Left colon (tissue), 2 donors: ENCODE data around the gene RPL22. TPM values are rescaled to one million over a fixed set of nuclear protein-coding genes. Genes with fewer than 3 reads are reported as not detected.

ENCODE experiments used
- ATAC-seq: fragments of 200-7000 bp; cut with Tn5 transposase; one replicate; pipeline ENCODE4 v1.9.1; 2020; ENCODE audit warnings: mild to moderate bottlenecking, moderate library complexity
- DNase-seq, 2 donors: peaks; one replicate each; pipeline ENCODE4 v3.0.0-alpha.2; 2020
- intact Hi-C, 2 donors: fragments of 100-400 bp; cut with DNase I in 1 of 2; cut with micrococcal nuclease in 1 of 2; formaldehyde crosslinking; loops; one replicate each; pipeline versions ENCODE4 v1.11.2 to v1.14.0; 2022; cut with DNase I, micrococcal nuclease
- total RNA-seq, 2 donors: library from RNA; stranded (reverse); fragmentation: NEBNext Ultra II Directional; extraction: Animal tissue kit (Norgen Biotek cat#: 25700); gene quantifications; one replicate each; pipeline ENCODE4 v1.2.1, GENCODE V29; 2021
- donor health status: DM: no; HTN: no; CAD: no.
- donor health status: DM: yes; HTN: yes; CAD: no.

Gene RPL22
- total RNA-seq, 2 donors from 2014 or later, result 297 to 352 TPM

DNA sequence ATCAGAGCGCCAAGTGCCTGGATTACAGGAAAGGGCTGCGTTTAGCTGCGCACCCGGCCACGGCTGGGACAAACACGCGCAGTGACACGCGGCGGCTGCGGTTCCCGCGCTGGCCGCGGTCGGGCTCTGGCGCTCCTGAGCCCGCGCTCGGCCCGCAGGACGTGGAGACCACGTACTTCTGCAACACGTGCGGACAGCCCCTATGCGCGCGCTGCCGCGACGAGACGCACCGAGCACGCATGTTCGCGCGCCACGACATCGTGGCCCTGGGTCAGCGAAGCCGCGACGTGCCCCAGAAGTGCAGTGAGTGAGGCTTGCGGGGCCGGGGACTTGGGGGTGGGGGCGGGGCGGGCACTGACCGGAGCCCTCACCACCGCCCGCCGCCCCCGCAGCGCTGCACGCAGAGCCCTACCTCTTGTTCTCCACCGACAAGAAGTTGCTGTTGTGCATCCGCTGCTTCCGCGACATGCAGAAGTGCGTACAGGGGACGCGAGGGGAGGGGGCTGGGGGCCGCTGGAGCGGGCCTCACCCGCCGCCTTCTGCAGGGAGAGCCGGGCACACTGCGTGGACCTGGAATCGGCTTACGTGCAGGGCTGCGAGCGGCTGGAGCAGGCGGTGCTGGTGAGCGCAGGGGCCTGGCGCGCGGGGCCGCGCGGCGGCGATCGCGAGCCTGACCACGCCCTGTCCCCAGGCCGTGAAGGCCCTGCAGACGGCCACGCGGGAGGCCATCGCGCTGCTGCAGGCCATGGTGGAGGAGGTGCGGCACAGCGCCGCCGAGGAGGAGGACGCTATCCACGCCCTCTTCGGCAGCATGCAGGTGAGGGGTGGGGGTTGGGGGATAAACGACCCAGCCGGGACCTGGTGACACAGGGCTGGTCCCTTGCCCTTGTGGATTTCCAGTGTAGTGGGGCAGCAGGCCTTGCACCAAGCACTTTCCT, 9.6 kb upstream of the RPL22 start:
- ATAC-seq, result peak; percentile 60
- intact Hi-C loops, result no loop called here
- DNase-seq, result peak; percentile 41 to 53

DNA sequence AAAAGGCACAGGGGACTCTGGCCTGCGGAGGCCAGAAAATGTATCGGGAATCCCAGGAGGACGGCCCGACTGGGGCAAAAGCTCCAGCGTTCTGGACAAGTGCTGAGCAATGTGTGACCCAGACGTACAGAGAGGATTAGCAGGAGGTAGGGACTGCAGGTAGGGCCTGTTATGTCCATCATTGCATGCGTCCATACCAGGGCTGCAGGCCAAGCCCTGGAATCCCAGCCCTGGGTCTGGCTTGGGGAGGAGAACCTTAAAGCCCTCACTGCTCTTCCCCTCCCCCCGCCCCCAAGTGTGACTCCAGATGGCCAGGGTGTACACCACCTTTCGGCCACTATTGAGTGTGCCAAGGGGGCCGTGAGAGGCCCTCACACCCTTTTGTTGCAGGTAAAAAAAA, 8.5 kb upstream of the RPL22 start:
- intact Hi-C loops, result no loop called here
- DNase-seq (no peak), ATAC-seq (no peak)

DNA sequence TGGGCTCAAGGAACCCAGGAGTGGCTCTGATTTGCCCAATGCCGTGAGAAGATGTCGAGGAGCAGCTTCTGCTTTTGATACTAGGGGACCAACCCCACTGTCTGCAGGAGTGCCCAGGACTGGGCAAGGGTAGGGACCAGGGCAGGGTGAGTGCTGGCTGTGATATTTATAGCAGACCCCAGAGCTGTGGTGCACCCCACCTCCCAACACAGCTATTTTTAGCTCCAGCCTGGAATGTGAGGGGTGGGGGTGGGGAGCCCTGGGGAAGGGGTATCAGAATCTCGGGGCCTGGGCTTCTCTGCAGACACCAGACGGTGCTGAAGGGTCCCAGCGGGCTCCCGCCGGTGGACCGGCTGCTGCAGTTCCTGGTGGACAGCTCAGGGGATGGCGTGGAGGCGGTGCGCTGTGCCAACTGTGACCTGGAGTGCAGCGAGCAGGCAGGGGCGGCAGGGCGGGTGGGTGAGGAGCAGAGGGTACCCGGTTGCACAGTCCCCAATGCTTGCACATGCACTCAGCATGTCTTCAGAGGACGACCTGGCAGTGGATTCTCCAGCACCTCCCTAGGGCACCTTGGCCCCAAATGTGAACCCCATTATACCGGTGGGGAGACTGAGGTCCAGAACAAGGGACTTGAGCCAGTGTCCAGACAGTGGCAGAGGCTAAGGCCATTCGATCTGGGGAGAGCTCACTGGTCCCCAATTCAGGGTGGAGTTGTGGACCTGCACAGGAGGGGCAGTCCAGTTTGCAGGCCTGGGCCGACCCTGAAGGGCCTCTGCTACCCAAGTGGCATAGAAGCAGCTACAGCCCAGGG, 7.9 kb upstream of the RPL22 start:
- DNase-seq (no peak), ATAC-seq (no peak)
- intact Hi-C loops, result no loop called here

DNA sequence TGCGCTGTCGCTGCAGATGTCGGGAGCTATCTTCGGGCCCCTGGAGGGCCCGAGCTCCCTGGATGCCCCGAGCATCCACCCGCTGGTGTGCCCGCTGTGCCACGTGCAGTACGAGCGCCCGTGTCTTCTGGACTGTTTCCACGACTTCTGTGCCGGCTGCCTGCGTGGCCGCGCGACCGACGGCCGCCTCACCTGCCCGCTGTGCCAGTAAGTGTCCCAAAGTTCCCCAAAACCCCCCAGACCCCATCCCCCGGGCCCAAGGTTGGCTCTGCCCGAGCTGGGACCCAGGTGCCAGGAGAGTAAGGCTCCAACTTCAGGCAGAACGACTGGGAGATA, 7.1 kb upstream of the RPL22 start:
- no peak for DNase-seq
- intact Hi-C loops, result no loop called here

DNA sequence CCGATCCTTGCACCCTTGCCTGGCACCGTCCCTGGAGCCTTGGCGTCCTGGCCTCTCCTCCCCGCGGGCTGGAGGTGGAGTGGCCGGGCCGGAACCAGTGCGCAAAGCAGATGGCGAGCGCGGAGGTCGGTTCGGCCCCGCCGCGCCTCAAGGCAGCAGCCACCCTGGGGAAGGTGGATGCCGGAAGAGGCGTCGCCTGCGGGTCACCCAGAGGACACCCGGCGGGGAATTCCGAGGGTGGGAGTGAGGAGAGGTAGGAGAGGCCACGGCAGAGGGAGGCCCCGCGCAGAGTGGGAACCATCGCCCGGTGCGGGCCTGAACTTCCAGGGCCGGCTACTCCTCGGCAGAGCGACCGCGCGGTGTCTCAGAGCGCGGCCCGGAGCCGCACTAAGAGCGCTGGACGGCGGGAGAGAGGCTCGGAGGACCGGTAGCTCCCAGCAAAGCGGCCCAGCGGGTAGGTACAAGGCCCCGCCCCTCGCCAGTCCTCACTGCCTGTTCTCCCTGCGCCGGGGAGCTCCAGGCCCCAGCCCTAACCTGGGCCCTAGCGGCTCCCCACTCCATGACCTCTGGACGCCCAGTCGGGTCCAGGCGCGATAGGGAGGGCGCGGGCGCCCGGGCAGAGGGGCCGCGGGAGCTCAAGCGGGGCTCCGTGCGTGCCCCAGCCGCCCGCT, 6.6 kb upstream of the RPL22 start, which contains the start of gene RNF207:
TSS of gene RNF207 (plus strand) at position 271 of the 671 bp plus-strand sequence. CDS start 417 bp downstream, outside the sequence.
- peak; percentile 81 for ATAC-seq
- intact Hi-C loops, result no loop called here
- DNase-seq, result peak; percentile 81

More for the DNA sequence above, 7.1 kb upstream of the RPL22 start:
- no peak for ATAC-seq

DNA sequence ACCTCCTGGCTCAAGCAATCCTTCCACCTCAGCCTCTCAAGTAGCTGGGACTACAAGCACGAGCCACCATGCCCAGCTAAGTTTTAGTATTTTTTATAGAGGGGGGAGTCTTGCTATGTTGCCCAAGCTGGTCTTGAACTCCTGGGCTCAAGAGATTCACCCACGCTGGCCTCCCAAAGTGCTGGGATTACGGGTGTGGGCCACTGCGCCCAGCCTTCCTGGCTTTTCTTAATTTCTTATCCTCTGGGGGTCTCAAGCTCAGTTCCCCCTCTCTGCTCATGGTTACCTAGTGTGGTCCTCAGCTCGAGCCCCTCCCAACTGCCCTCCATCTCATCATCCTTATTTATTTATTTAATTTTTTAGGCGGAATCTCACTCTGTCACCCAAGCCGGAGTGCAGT, 2.9 kb upstream of the RPL22 start:
- ATAC-seq (no peak), DNase-seq (no peak)
- intact Hi-C loops, result no loop called here

DNA sequence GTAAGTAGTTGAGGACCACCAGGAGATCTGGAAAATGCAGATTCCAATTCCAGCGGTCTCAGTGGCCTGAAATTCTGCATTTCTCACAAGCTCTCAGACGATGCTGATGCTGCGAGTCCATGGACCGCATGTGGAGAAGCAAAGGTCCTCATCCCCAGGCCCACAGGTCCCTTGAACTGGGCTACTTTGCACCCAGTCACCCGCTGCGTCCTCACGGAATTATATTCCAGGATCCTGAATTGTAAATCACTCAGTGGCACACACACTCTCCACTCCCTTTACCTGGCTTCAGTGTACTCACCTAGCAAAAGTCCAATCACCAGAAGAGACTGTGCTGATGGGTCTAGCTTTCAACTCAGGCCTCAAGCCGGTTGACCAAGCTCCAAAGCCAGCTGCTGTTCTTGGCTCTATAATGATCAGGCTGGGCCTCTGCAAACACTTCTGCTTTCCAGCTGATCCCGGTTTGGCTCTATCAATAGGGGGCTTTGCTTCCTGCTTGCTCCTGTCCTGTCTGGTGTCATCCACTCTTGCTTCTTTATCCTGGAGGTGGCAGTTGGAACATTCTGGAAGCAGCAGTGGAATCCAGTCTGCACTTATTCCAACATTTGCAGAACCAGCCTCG, 904 bp upstream of the RPL22 start:
- intact Hi-C loops, result no loop called here
- ATAC-seq (no peak), DNase-seq (no peak)

DNA sequence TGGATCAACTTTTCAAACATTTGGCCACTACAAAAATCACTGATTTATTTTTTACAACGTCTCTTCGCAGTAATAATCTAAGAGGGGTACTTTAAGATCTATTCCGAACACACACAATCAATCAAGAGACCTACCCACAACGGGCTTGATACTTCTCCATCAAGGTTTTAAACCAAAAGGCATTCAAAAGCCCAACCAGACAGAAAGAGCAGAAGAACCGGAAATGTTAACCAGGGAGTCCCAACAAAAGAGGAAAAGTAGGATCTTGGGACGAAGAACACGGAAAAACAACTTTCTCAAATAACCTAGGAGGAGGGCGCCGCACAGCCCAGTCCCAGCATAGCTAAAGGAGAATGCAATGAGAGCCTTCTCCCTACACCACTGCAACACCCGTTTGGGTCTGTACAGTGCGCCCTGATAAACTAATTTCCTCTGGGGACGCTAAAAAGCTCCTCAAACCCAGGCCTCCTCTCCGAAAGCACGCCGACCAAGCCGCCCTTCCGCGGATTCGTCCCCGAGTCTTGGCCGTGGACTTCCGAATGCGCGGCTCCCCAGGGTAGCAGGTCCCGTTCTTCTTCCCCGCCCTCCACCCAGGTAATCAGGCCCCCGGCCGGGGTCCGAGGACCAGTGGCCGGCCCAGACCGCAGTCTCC, 623 bp downstream of the RPL22 start:
- DNase-seq (no peak), ATAC-seq (peak; percentile 40)
- intact Hi-C loops, result no loop called here

DNA sequence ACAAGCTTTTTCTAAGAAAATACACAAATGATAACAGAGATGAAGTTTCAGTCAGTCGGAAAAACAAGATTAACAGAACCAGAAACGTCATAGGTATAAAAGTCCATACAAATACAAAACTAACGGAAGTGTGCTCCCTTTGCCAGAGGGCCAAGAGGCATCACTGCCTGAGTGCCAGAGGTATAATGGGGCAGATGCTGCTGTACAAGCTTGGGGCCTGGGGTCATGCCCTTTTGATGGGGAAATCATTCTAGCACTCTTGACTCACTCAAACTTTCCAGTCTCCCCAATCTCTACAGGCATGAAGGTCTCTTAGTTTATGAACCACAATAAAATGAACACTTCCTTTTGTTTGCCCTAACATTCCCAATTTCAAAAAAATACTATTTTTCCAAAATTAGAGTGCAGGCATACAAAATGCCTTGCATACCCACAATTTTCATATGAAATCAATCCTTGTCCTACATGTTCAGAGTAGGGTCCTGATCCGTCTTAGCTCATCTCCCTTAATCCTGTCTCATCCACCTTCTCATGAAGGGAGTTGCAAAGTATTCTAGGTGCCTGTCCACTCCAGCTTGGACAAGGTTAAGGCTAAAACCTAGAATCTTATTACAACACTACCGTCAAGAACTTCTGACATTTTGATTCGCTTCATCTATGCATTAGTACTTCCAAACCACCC, 1.5 kb downstream of the RPL22 start:
- intact Hi-C loops, result no loop called here
- DNase-seq (no peak), ATAC-seq (no peak)

DNA sequence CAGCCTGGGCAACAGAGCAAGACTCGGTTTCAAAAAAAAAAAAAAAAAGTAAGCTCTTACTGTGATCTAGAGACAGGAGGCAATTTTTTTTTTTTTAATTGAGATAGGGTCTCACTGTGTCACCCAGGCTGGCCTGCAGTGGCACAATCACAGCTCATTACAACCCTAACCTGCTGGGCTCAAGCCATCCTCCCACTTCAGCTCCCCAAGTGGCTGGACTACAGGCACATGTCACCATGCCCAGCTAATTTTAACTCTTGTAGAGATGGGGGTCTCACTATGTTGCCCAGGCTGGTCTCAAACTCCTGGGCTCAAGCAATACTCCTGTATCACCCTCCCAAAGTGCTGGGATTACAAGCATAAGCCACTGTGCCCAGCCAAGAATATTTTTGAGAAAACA, 7.4 kb downstream of the RPL22 start:
- DNase-seq, result no peak
- intact Hi-C loops, result no loop called here
- no peak for ATAC-seq

DNA sequence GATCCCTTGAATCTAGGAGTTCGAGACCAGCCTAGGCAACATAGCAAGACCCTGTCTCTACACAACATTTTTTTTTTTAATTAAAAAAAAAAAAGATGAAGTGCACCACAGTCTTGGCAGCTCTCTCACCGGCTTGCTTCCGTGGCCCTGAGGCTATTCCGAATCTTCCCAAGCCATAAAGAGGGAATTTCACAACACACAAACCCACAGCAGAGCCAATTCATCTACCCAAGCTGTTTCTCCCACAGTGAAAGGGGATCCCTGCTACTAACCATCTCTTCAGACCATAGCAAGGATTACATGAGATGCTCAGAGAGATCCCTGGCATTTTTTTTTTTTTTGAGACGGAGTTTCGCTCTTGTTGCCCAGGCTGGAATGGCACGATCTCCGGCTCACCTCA, 10.9 kb downstream of the RPL22 start:
- ATAC-seq, result no peak
- intact Hi-C loops, result no loop called here

DNA sequence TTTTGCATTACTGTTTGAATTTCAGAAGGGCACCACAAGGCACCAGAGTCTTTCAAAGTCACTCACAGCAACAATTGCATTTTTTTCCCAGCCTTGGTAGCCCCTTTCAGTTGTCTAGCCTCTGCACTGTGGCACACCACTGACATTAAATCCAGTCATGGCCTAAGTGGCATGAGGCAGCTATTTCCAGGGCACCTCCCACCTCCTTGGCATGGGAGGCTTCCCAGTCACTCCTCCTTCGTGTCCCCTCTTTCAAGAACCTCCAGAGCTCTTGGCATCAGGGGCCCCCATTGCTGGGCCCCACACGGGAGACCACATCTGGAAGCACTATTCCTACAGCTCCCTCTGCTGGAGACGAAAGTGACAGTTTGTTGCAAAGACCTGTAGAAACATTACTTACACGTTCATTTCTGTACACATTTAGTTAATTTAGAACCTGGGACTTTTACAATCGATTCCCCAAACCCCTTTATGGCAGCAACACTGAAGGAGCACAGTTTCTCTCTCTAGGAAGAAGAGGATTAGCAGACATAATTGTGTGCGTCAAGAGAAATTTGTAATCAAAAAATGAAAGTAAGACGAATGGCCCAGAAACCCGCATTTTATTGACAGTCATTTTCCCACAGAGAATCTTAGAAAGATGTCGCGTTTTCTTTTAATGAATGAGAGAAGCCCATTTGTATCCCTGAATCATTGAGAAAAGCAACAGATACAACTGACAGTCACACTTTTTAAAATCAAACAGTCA, 13.6 kb downstream of the RPL22 start:
- intact Hi-C loops, result no loop called here
- ATAC-seq (peak; percentile 18), DNase-seq (no peak)

More for the DNA sequence above, 10.9 kb downstream of the RPL22 start:
- no peak for DNase-seq

DNA sequence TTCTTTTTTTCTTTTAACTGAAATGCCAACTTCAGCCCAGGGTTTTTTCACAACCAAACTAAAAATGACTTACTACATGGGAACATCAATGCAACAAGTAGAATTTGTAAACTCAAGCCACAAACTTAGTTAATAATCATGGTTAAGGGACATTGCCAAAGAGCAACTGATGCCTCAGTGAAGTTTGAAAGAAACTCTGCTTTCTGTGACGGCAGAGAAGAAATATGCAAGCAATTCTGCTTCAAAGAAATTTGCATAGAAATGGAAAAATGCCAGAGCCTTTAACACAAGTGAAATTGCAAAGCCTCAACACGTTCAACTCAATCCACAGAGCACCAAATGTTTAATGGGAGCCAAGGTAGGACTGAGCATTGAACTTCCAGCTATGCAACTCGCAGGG, 14.2 kb downstream of the RPL22 start:
- no peak for DNase-seq
- intact Hi-C loops, result no loop called here
- no peak for ATAC-seq

DNA sequence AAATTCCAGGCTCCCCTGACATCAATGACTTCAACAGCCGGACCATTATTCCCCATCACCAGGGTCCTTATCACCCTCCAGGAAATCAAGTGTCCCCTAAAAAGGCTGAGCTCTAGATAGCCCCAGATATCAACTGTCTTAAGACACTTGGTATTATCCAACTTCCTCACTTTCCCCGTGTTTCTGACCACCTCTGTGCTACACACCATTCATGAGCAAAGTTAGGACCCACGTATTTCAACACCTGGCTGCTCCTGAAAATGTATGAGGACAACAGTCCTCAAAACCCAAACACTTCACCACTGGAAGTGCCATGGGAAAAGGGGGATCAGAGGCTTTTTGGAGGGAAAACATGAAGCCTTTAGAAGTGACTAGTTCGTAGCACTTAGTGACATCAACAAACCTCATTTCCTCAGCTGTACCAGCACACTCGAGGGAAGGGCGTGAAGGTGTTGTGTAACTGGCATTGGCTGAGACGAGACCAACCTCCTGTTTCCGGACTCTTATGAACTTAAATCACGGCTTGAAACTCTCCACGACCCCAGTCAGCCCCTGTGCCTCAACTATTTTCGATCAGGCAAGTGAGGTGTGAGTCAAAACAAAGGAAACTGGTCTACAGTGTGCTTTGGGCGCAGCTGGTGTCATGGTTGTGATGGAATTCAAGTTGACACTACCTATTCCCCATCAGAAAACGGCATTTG, 15.2 kb downstream of the RPL22 start:
- intact Hi-C loops, result no loop called here
- ATAC-seq, result no peak
- no peak for DNase-seq

DNA sequence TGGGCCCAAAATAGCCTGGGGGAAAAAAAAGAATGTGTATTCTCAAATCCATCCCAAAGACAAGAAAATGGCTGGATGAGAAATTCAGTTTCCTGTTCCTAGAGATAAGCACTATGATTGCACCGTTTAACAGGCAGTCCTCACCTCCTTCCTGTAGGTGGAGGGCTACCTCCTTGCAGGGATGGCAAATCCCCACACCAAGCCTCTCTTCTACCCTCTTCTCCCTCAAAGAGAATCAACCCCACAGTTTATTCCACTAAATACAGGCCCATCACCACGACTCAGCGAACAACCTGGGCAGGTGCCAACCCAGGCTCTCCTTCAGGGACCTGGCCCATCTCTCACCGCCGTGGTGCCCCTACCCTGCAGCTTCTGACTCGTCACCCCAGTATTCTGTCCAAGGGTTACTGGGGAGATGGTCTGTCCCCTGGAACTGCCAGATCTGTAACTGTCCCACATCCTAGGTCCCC, 15.8 kb downstream of the RPL22 start:
- peak; percentile 33 for ATAC-seq
- intact Hi-C loops, result no loop called here
- no peak for DNase-seq

DNA sequence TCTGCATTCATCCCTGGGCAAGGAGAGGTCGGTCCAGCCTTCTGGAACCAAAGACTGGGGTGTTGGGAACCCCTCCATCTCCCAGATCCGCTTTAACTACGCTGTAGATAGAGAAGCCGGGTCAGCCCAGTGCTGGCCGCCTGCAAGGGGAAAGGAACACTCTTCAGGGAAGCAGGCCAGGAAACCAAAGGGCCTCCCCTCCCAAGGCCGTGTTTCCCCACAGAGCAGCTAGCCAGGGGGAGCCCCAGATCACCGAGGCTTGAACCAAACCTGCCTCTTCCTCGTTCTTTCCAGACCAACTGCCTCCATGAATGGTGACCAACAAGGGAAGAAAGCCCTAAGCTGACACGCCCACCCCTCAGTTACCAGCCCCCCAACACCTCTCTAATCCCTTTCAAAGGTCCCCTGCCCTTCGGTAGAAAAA, 18.0 kb downstream of the RPL22 start:
- ATAC-seq (no peak), DNase-seq (no peak)
- intact Hi-C loops, result no loop called here
